Upper lobe of left lung (tissue), 4 donors: ENCODE data around the gene LARGE1.

ENCODE experiments used
- CTCF ChIP-seq, 6 experiments: fragments of 450-650 bp in 4 of 6; fragments of 200-600 bp in 2 of 6; sonication (generic) in 2 of 6; IDR thresholded peaks; one replicate each; pipeline ENCODE4 v1.5.1; 2016 to 2019; ENCODE audit warnings: antibody characterized with exemption in 6 of 6
- EP300 ChIP-seq, 4 donors: sonication (generic); formaldehyde crosslinking; IDR thresholded peaks; one replicate each; pipeline ENCODE4 v1.5.1; 2017; ENCODE audit warnings: antibody characterized with exemption in 4 of 4, control low read depth in 2 of 4

- TF ChIP-seq CTCF (IDR thresholded peaks at IDR 0.05) (no peak), EP300 (IDR thresholded peaks at IDR 0.05) (no peak)
These were observed 350.7 kb downstream of the LARGE1 start for GRCh38 chr22:33569559-33569958.
